GM19463 (cell line): ENCODE data around the gene CREB3L2.

Source experiments
- ATAC-seq: cut with Tn5 transposase; IDR thresholded peaks from one replicate; pipeline ENCODE4 v1.9.1; 2021; ENCODE audit warnings: mild to moderate bottlenecking, moderate library complexity; ENCODE audit not compliant: unreplicated experiment

CREB3L2 gene

DNA sequence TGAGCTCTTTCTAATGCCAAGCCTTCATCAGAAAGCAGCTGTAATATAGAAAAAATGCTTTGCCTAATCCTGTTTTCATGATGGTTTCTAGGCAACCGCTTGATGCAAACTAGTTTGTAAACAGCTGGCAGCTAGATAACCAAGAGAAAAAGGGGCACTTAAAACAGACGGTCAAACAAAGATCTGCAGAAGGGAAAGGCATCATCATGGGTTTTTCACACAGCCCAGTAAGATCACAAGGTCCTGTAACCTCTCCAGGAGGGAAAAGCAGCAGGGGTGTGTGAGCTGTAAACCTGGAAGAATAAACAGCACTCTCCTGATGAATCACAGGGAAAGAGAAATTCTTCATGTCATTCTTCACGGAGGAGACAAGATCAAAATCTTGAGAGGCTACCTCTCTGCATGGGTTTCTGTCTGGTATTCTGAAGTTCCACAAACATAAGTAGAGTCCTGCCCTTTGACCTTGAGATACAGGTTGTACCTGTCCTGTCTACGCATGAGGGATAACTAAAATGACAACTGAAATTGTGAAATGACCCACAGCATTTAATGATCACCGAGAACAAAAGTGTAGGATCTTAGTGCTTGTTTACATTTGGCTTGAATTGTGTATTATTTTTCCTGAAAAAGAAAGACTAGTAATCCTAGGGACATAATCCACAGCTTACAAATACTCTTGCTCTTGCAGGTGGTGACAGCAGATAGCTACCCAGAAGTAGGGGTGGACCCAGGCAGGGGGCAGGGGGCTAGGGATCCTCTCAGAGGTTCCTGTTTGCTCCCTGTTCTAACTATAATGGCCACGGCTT, 48.0 kb downstream of the CREB3L2 start:
- ATAC-seq, result peak; percentile 62

DNA sequence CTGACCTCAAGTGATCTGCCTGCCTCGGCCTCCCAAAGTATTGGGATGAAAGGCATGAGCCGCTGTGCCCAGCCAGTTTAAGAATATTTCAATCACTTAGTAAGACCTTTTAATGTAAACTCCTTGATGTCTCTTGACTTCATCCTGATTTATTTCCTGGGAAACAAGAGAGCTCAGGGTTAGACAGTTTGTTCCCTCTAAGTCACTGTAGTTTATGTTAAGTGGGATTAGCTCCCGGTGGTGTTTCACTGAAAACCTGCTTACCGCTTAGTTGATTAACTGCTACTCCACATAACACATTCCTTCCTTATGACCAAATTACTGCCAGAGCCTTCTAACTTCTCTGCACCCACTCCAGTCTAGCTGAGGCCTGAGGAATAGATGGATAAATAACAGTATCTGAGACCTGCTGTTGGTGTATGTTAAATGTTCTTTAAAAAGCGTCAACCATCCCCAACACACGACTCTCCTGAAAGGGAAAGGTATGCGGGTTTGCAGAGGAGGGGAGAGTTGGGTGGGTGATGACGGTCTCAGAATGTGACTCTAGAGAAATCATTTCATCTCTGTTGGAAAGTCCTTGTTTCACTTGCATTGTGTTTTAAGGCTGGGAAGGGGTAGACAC, 48.7 kb downstream of the CREB3L2 start:
- ATAC-seq, result no peak

DNA sequence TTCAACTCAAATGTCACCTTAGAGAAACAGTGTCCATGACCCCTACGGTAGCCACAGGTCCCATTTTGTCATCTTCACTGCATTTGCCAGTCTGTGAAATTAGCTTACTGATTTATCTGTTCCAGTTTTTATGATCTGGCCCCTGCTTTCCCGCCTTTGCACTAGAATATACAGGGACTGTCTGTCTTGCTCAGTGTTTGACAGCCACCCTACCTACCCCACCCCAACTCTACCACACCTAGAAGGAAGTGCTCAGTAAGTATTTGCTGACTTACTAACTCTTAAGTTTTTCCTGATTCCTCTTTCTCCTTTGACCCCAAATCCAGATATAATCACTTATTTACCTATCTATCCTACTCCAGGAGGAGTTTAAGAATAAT, 49.5 kb downstream of the CREB3L2 start:
- ATAC-seq, result no peak

DNA sequence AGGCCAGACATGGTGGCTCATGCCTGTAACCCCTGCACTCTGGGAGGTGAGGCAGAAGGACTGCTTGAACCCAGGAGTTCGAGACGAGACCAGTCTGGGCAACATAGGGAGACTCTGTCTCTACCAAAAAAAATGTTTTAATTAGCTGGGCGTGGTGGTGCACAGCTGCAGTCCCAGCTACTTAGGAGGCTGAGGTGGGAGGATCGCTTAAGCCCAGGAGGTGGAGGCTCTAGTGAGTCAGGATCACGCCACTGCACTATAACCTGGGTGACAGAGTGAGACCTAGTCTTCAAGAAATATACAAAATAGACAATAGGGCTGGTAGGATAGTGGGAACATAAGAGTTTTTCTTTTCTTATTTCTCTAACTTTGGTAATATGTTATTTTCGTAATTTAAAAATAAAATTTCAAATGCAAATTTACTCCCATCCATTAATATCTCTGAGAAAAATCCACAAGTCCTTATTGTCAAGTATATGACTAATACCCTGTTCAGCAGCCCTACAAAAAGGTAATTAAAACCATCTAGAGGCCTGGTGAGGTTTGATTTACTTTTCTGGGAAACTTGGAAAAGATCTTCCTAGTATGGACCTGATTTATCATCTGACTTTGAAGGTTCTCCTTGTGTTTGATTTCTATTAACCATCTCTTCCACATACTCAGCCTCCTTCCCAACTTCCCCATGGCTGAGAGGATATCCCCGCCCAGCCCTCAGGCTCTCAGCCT, 50.0 kb downstream of the CREB3L2 start:
- no peak for ATAC-seq

DNA sequence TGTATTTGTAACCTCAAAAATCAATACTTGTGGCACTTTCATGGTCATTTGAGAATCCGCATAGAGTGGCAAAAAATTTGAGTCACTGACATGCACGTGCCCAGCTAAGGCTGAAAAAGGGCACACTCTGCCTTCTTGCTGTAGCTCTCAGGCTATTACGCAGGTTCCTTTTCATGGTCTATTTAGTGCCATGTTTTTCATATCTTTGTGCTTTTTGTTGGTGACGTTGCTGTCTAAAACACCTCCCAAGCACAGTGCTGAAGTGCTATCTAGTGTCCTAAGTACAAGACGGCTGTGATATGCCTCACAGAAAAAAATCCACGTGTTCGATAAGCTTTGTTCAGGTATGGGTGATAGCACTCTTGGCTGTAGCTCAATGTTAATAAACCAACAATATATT, 50.9 kb downstream of the CREB3L2 start:
- ATAC-seq, result no peak

DNA sequence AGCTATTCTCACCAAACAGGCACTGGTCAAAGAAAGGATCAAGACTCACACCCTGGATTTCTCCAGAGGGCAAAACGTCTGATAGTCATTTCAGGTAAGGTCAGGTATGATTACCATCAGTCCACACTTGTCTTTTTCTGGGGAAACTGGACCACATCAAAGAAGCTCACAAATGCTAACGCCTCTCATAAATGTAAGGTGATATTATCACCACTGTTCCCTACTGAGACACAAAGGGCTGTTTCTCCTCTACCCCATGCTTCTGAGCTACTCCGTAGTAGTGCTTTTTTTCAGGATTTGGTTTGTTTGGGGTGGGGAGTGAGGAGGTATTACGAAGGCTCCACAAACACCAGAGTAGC, 51.6 kb downstream of the CREB3L2 start:
- ATAC-seq, result no peak

DNA sequence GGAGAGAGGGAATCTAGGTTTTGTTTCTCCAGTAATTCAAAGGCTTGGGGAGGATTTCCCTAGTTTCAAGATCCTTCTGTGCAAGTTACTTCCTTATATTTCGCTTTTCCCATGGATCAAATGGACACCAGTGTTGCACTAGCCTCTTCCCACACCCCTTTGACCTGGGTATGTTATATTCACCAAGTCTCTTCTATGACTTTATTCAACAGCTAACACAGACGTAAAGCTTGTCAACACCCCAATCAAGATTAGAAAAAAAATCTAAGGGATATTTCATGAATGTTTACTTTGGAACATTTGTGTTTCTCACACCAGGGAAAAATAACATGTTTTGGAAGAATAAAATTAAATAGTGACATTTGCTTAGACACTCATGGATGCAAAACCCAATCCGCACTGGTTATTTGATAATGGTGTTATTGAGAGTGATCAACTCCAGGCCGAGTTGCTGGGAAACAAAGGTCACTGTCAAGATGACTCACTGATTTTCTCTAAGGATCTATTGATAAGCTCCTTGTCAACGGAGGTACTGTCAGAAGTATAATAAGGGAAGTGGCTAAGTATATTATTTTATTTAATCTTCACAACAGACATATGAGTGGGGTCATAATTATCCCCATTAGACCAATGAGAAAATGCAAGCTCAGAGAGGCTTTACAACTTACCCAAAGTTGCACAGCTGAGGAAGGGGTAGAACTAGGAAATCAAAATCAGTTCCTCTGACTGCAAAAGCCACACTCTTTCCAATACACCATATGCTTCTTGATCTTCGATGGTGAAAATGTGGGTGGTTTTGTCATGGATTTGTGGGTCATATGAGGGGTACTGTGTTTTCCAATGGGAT, 52.2 kb downstream of the CREB3L2 start:
- ATAC-seq, result no peak

DNA sequence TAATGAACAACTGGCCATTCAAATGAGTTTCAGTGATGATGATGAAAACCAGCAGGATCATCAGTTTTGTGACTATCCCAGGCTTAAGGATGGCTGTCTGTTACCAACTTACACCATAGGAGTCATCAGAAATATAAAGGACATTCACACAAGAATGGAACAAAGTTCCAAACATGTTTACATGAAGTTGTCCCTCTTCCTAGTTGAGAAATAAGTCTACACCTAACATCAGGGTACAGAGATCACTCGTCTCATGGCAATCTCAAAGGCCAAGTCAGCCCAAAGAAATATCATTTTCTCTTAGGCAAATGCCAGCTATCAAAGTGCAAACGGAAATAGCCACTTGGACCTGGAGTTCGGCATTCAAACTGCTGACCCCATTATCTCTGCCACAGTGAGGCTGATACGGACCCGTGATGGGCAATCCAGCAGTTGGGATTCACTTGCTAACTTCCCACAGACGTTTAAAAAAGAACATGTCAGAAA, 53.0 kb downstream of the CREB3L2 start:
- ATAC-seq, result no peak

DNA sequence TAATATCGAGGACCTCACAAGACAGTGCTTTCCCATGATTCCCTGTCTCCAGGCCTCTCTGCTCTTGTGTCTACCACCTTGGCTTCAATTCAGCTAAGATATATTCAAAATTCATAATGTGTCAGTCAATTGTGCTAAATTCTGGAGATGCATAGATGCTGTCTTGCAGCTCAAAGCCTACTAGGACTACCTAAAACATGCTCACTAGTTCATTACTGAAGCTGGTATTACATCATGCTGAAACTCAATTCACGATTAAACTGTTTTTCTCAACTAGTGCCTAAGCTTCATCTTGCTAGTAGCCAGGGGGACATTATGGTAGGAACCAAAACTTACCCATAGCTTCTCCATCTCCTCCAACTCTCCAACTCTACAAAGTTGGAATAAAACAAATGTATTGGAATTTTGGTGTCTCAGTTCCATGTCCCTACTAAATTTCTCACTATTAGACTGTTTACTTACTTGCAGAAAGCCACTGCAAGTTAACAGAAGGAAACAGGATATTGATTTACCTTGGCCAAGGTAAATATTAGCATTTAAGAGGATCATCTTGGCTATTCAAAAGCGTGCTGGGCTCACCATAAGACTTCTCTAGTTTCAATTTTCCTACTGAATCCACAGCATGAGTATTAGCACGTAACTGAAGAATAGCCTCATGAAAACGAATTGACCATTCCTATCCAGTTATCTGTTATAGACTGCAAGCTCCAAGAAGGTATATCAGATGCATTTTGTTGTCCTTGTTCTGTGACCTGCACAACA, 53.6 kb downstream of the CREB3L2 start:
- ATAC-seq, result no peak

DNA sequence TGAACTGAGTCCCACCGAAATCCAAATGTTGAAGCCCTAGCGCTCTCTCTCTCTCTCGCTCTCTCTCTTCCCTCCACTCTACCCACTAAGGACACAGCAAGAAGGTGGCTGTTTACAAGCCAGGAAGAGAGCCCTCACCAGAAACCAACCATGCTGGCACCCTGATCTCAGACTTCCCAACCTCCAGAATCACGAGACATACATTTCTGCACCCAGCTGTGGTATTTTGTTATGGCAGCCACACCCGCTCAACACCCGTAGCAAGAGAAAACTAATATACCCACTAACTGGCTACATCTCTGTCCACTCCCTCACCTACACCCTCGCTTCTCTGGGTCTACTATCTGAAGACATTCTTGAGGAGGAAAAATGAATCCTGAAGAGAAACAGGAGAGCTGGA, 54.8 kb downstream of the CREB3L2 start:
- ATAC-seq, result no peak

DNA sequence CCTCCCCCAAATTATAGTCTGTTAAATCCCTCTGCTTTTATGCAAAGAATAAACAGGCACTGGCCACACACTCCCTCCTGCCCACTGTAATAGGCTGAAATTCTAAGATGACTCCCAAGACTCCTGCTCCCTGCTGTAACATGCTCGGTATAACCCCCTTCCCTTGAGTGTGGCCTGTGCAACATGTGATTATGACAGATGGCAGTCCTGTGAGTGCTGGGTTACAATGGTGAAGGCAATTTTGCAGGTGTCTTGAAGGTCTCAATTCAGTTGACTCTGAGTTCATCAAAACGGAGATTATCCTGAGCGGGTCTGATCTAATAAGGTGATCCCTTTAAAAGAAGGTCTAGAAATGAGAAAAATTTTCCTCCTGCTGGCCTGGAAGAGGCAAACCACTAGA, 55.9 kb downstream of the CREB3L2 start:
- ATAC-seq, result no peak

DNA sequence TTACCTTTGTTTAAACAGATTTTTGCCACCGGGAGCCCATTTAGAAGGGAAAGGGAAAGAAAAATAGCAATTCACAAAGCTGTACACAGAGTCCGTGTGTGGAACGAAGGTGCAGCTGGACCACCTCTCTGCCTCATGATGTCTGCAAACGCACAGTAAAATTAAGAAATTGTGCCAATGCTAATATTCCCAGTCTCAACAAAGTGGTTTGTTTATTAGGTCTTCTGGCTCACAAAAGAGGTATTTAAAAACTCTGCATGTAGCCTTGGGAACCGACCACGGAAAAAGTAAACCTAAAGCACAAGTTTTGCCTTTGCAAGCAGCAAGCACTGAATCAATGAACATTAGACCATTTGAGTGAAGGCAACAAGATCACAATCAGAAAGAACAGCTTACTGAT, 57.7 kb downstream of the CREB3L2 start:
- no peak for ATAC-seq

DNA sequence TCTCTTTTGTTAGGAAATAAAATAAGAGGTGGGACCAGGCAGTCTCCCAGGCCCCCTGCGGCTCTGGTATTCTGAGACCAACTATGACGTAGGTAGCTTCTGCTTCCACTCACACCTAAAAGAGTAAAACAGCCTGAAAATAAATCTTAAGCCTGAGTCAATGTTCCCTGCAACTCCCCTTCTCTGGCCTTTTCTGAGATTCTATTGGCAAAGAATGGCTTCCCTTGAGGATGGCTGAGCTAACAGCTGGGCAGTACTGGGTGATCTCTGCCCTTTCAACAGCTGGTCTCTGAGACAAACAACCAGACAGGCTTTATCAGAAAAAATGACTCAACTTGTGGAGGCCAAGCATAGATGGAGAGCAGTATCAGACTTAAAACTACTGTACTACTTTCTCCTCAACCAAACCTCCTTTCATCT, 58.7 kb downstream of the CREB3L2 start:
- no peak for ATAC-seq

DNA sequence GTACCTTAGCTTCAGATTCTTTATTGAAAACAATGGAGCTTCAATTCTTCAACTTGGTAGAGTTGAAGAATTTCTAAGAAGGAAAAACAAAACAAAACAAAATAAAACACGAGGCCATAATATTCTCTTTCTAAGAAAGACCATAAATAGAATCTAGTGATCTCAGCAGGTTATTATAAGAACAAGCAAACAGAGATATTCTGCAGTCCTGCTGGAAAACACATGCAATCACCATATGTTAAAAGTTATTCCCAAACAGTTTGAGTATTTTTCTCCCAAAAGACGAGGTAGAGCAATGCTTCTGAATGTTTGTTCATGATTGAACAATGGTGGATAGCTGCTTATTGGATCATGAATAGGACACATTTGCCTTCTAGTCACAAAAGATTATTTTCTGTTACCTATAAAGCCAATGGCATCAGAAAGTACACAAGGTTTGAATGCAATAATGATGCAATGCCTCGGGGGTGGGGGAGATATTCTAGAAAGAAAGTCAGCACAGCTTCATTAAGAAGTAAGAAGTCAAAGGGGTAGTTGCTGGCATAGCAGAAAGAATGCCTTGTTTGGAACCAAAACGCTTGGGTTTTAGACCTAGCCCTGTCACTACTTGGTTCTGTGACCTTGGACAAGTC, 59.3 kb downstream of the CREB3L2 start:
- no peak for ATAC-seq

DNA sequence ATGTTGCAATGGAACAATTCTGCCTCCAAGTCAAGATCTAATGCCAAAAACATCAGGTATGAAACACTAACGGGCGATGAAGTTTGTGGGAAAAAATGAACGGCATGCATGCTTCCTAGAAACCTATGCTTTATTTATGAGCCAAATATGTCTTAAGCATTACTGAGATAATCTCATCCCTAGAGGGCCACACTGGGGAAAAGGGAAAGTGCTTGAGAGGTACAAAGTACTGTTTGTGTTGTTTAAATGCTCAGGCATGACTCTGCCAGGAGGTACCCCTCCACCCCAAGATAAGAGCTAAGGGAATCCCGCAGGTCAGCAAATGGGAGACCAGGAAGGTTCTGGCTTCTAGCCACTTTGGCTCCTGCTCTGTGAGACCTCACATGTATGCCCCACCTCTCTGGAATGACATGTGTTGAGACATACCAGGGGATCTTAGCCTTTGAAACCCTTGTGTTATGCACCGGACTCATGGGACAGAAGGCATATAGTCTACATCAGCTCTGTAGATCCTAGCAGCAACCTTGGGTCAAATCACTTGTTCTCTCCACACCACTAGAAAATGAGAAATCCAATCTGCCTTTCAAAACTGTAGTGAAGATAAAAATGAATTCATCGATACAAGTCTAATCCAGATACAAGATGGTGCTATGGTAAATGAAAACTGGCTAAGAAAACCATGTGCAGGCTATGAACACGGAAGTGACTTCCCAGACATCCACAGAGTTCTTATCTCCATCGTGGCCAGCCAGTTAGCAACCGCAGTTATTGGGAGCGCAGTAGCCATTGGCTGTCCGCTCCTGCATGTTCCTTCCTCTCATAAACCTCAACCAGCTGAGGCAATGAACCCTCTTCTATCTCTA, 61.0 kb downstream of the CREB3L2 start:
- ATAC-seq, result no peak

DNA sequence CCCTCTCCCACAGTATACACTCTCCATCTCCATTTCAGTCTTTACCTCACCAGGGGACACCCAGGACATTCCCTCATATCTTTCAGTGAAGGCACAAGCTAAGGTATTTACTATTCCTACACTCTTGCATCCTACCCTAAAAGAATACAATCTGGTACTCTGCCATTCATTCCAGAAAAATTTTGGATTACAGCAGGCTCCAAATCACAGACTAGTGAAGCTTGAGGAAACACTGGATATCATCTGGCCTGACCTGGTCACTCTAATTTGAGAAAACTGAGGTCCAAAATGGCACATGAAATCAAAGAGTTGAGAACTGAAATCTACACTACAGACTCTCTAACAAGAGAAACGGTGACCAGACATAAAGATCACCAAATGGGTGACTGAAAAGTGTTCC, 61.7 kb downstream of the CREB3L2 start:
- ATAC-seq, result no peak

DNA sequence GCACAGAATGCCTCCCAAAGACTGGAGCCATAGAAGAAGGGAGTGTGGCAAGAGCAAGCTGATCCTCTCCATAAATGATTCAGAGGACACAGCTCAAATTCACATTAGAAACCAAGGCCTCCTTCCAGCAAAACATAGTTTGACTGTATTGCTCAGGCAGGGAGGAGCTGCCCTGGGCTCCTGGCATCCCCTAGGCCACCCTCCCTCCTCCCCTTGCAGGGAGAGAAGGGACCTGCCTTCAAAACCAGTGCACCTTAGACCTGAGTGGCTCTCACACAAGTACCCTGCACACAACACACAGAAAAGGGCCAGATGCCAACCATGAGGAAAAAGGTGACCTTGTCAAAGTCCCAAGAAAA, 64.7 kb downstream of the CREB3L2 start:
- ATAC-seq, result no peak

DNA sequence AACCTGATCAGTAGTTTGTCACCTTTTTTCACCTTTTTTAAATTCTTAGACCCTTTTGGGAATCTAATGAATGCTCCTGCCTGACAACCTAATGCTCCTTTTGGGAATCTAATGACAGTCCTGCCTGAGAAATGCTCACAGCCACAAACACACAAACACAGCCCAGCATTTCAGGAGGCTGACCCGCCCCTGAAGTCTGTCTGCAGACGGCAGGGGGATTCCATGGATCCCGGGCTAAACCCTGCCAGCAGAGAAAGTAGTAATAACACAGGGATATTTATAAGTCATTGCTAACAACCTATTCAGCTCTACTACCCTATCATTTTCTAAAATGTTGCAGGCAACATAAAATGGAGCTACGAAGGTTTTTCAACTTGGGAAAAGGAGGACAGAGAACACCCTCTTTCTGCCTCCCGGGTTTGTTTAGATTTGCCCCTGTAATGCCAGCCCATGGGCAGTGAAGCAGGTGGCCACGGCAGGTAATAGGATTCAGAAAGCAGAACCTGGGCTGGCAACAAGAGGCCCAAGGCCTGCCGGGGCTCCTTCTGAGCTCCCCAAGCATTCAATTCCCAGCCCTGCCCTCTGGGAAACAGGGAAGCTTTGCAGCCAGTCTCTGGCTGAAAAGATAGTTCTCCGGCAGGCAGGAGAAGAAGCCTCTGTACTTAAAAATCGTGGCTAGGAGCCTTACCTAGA, 65.2 kb downstream of the CREB3L2 start:
- no peak for ATAC-seq
